GM18861 (cell line): ENCODE measurements around the gene ATF3.

Experiments
- ATAC-seq: cut with Tn5 transposase; IDR thresholded peaks from one replicate; pipeline ENCODE4 v1.9.1; 2021; ENCODE audit not compliant: unreplicated experiment

The ATF3 gene

DNA sequence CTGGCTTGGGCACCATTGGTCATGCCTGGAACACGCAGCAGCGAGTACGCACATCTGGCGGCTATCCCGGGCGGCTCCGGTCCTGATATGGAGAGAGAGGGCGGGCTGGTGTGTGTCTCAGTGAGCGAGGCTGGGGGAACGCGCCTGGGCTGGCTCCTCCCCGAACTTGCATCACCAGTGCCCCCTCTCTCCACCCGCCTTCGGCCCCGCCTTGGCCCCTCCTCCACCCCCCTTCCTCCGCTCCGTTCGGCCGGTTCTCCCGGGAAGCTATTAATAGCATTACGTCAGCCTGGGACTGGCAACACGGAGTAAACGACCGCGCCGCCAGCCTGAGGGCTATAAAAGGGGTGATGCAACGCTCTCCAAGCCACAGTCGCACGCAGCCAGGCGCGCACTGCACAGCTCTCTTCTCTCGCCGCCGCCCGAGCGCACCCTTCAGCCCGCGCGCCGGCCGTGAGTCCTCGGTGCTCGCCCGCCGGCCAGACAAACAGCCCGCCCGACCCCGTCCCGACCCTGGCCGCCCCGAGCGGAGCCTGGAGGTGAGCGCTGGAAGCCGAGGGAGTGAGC lies at the start of gene ATF3:
Gene ATF3, plus strand, starts transcription at position 370 of the 567 bp plus-strand sequence. CDS start 6,261 bp downstream, outside the sequence.
- peak; percentile 47 for ATAC-seq

GRCh38 chr1:212559929-212560328 lies 48.6 kb upstream of the ATF3 start:
- no peak for ATAC-seq

DNA sequence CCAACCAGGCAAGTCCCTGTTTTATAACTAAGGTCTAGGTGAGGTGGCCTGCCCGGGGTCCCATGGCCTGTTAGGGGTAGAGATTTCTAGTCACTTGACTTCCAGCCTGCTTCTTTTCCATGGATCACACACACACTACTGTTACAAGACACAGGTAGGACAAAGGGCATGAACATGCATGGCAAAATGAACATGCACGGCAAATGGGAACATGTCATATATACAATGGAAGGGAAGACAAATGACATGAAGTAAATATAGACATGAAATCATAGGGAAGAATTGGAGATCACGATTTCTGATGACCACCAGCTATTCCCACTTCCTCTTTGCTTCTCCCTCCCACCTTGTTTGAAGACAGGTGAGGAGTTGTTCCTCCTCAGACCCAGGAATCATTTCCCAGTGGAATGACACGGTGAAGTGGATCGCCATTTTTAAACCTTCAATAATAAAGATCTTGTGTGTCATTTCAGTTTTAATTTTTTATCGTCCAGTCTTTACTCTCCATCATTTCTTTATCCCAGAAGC lies 47.6 kb upstream of the ATF3 start:
- ATAC-seq, result no peak

DNA sequence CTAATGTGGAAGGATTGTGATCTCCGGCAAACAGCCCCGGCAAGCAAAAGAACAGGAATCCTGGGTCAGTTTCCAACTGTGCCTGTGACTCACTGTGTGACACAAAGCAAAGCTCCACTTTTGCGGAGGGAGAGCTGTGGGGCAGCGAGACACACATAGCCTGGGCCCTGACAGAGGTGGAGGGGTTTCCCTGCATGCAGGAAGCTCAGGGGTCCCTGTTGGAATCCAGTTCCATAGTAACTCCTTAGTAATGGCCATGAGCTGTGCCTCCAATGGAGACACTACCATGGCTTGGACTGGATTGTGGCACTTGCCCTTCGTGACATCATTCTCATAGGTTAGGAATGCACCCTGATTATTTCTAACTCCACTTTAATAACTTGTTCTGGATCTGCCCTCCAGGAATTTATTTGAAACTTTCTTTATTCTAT lies 47.0 kb upstream of the ATF3 start:
- ATAC-seq, result no peak

DNA sequence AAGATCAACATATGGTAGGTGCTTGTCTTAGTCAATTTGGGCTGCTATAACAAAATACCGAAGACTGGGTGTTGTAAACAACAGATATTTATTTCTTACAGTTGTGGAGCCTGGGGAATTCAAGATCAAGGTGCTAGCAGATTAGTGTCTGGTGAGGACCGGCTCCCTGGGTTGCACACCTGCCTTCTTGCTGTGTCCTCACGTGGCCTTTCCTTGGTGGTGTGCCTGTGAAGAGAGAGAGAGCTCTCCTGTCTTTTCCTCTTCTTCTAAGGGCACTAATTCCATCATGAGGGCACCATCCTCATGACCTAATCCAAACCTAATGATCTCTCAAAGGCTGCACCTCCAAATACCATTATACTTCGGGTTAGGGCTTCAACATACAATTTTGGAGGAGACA lies 45.8 kb upstream of the ATF3 start:
- no peak for ATAC-seq

GRCh38 chr1:212565079-212565478 lies 43.5 kb upstream of the ATF3 start:
- ATAC-seq, result no peak

DNA sequence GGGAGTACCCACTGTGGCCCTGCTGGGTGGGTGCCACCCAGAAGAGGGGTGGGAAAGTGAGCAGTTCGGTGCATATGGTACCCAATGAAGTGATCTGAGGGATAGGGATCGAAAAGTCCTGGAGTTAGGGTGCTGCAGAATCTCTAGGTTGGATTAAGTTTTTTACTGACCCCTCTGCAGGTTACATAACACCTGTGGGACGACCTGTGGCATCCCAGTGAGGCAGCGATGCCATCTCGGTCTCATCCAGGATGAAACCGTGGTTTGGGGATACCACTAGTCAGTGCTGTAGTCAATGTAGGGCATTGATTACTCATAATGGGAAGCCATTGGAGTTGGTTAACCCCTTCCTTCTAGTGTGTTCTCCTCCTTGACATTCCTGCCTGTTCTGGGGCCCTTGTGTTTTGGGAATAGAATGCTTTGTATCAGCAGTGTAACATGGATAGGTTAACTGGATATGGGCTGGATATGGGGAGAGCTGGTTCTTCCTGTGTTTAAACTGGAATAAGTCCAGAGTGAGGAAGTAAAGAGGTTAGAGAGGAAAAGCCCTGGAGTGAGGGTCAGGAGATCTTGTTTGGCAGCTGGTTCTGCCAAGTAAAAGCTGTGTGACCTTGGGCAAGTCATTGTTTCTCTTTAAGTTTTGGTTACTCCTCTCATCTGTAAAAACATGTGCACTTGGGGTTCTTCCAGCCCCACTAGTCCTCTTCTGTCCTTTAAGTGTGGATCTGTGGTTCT lies 42.8 kb upstream of the ATF3 start:
- ATAC-seq, result no peak

DNA sequence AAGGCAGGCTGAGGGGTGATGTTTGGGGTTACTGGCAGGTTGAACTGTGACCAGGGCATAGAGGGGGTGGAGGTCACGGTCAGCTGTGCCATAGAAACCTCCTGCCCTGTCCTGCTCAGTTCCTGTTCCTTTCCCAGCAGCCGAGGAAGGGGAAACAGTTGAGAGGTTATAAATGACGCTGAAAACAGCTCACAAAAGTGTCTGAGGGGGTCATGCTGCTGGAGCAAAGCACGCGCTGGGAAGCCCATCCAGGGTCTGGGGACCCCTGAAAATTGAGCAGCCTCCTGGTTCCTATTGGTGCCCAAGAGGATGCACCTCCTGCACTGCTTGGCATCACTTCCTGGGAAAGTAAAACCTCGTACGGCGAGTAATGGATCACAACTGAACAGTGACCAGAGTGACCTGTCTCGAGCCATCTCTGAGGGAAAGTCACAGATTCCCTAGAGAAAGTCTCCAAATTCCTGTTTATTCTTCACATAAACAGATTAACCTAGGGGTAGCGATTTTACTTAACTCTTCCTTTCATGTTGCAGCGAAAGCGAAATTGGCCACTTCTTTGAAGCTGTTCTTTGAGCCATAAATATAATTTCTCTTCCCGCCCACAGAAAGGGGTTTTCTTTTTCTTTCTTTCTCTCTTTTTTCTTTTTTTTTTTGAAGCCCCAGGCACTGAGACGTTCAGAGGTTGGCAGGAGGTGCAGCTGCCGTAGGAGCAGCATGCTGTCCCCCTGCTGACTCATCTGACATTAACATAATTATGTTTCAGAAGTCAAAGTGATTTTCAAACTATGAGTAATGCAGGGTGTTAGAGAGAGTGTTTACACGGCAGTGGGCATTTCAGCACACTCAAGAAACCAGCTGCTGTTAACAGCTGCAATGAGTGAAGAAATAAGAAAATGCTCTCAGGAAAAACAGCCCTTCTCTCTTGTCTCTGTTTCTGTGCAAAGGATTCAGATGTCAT lies 41.8 kb upstream of the ATF3 start:
- ATAC-seq, result peak; percentile 99

DNA sequence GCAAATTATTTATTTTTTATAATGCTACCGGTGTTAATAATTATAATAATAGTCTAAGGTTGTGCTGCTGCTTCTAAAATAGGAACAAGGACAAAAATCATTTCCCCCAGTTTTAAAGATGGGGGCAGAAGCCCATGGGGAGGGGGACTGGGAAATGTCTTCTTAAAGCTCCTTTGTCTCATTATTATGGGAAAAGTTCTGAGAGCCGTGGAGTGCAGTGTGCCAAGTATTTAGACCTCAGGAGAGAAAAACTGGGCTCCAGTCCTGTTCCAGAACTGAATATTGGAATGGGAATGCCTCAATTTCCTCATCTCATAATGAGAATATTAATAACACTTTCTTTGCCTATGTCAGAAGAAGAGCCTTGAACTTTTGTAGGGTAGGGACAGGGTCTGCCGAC lies 40.9 kb upstream of the ATF3 start:
- no peak for ATAC-seq

DNA sequence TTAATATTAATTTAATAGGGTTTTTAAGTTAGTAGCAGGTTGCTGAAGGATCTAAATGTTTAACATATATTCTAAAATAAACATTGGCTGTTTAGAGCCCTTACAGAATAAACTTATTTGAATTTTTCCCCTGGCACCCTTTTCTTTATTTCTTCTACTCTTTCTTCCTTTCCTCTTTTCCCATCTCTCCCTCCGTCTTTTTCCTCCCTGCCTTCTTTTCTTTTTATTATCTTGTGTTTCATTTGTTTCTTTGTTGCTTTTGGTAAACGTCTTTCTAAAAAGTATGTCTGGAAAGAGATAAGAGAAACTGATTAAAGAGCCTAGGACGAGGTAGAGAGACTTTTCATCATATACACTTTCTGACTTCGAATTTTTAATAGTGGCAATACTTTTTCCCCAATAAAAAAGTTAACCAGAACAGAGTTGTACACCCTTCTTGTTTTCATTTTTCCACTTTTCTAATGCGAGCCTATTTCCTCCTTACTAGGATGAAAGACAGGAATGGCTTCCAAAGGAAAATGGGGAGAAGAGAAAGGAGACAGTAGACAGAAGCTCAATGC lies 39.5 kb upstream of the ATF3 start:
- ATAC-seq, result no peak

DNA sequence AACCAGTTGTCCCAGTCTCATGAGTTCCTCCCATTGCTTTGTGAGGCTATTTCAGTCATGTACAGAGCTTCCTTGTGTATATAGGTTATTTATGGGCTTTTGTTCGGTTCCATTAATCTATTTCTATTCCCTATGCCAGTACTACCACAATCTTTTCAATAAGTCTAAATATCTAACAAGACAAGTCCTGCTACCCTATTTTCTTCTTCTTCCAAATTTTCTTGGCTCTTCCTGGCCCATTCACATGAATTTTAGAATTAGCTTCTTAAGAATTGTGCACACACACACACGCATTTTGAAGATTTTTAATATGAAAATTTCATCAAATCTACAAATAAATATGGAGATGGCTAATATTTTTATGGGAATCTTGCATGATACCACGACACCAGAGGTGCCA lies 33.8 kb upstream of the ATF3 start:
- no peak for ATAC-seq

GRCh38 chr1:212575333-212575732 lies 33.2 kb upstream of the ATF3 start:
- ATAC-seq, result no peak

GRCh38 chr1:212578041-212578440 lies 30.5 kb upstream of the ATF3 start:
- no peak for ATAC-seq

DNA sequence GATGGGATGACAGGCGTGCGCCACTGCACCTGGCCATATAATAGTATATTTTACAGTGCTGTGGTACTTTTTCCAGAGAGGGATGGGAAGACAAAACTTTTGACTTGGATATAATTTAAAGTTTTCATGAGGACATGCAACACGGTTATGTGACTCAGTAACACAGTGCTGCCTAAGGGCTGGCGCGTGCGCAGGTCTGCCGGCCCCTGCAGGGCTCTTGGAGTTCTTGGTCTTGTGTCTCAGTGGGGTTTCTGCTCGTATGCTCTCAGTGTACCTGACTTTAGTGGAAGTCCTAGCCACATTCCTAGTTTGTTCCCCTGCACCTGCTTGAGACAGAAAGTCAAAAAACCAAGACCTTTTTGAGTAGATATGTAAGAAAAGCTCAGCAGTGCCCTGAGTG lies 27.5 kb upstream of the ATF3 start:
- ATAC-seq, result no peak

DNA sequence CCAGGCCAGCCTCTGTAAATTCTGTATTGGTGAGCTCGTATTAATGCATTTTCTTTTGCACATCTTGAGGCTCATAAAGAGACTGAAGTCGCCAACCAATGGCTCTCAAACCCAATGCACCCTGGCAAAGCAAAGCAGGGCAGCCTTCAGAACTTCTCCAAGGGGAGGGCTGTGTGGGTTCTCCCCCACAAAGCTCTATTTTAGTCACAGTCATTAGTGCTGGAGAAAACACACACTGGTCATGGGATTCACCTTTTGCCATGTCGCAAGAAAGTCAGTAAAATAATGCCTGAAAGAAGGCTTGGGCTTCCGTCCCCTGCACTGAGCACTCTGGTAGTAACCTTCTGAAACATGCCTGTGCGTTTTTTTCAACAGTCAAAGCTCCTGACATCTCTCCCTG lies 26.3 kb upstream of the ATF3 start:
- ATAC-seq, result no peak

DNA sequence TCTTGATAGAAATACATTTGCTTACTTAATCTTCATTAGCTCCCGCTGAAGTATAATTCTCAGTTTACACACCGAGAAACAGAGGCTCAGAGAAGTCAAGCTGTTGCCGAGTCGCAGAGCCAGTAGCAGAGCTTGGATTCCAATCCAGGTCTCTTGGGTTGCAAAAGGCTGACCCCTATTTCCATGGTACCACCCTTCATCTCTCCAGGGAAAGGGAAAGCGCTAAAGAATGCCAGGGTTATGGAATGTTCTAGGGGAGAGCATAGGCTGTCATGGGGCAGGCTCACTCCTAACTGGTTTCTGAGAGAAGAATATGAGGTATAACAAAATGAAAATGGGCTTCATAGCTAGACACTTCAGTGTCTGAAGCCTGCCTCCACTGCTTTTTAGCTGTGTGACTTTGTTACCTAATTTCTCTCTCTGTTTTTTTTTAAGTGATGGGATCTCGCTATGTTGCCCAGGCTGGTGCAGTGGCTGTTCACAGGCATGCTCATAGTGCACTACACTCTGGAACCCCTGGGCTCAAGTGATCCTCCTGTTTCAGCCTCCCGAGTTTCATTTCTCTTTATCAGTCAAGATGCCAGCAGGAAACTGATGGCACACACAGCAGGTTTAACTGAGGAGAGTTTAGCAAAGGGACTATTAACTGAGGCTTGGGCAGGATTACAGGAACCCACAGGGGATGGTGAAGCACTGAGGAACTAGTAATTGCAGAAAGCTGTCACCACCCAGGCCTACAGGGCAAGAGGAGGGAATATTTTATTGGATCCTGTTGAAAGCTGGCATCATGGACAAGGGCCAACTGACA lies 25.5 kb upstream of the ATF3 start:
- ATAC-seq, result no peak

- no peak for ATAC-seq
Observed at GRCh38 chr1:212583643-212584042, 24.9 kb upstream of the ATF3 start.

DNA sequence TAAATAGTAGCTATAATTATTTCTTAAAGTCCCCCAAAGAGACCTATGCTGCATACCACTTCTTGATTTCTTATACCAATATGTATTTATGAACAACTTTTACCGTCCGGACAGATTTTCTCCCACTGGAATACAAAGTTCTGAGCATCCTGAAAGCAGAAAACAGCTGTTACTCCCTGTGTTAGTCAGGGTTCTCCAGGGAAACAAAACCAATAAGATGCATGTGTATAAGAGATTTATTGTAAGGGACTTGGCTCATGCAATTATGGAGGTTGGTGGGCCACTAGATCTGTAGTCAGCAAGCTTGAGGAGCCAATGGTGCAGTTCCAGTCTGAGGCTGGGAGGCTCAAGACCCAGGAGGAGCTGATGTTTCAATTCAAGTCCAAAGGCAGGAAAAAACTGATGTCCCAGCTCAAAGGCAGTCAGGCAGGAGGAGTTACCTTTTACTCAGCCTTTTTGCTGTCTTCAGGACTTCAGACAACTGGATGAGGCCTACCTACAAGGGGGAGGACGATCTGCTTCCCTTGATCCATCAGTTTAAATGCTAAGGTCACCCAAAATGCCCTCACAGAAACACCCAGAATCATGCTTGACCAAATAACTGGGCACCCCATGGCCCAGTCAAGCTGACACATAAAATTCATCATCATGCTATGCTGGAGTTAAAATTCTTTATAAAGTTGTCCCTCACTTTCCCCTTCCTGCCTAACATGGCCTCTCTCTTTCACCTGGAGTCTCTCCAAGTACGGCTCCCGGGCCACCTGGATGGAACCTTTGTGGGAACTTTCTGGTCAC lies 24.3 kb upstream of the ATF3 start:
- no peak for ATAC-seq

- ATAC-seq, result no peak
Observed at GRCh38 chr1:212585210-212585609, 23.4 kb upstream of the ATF3 start.
